GM18526 (cell line): Measurements from ENCODE around the gene TLCD1.

Source experiments
- POLR2A ChIP-seq: IDR thresholded peaks from 3 replicates; pipeline ENCODE4 v1.6.1; 2011; ENCODE audit not compliant: insufficient read length; ENCODE audit errors: extremely low read depth

TLCD1 gene, protein sequence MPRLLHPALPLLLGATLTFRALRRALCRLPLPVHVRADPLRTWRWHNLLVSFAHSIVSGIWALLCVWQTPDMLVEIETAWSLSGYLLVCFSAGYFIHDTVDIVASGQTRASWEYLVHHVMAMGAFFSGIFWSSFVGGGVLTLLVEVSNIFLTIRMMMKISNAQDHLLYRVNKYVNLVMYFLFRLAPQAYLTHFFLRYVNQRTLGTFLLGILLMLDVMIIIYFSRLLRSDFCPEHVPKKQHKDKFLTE

DNA sequence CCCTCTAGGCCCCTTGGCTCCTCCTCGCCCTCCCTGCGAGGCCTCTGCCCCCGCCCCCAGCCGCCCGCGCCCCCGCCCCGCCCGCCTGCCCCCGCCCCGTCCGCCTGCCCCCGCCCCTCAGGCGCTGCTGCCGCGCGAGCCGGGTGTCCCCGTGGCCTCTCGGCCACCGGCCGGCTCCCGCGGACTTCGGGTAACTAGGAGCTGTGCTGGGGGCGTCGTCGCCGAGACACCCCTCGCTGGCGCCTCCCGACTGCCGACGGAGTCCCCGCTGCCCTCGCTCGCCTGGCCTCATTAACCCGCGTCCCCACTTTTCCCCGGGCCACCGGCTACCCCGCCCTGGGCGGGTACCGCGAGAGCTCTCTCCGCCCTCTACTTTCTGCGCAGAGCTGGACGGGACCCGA is at the start of gene TLCD1:
TLCD1 (minus strand) TSS at position 8 of the 401 bp plus-strand sequence. CDS start 136 bp downstream, outside the sequence.
- TF ChIP-seq POLR2A: no peak

DNA sequence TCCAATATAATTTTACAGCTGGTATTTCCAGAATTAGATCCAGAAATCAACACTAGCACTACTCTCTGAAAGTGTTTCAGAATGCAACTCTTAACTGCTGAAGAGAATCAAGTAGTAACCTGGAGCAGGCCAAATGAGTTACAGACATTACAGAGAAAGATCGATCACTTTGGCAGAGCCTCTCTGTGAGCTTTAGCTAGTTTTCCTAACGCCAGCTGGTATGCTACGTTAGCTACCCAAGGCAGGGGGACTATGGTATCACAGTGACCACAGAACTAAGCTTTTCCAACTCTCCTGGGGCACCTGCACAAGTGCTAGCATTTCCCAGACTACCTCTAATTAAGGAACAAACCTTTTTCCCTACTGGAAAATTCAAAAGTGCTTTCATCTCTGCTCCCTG is 48.2 kb upstream of the TLCD1 start:
- no peak for TF ChIP-seq POLR2A

DNA sequence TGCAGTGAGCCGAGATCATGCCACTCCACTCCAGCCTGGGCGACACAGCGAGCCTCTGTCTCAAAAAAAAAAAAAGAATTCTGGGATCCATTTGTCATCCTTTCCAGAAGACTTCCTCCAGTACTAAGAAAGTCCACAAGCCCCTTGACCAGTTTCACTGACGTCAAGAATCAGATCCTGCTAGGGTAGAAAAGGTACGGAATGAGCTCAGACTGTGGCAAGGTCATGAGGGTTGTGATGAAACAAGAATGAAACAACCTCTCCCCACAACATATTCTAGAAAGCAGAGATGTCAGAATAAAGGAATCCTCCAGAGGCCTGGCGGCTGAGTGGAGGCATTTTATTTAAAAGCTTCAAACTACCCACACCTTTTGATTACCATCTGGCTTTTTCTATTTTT is 47.7 kb upstream of the TLCD1 start:
- no peak for TF ChIP-seq POLR2A

DNA sequence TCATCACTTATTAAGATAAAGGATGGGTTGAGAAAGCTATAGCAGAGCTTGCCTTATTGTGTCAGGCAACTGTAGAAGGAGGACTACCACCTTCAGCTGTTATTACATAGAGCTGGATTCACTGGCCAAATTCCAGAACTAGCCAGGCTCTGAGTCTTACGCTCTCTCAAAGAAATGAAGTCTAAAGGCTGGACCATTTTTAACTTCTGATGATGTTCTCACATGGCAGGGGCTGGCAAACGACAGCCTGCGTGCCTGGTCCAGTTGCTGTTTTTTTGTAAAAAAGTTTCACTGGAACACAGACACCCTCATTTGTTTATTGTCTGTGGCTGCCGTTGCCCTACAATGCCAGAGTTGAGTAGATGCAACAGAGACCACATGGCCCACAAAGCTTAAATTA is 39.0 kb upstream of the TLCD1 start:
- TF ChIP-seq POLR2A: no peak

DNA sequence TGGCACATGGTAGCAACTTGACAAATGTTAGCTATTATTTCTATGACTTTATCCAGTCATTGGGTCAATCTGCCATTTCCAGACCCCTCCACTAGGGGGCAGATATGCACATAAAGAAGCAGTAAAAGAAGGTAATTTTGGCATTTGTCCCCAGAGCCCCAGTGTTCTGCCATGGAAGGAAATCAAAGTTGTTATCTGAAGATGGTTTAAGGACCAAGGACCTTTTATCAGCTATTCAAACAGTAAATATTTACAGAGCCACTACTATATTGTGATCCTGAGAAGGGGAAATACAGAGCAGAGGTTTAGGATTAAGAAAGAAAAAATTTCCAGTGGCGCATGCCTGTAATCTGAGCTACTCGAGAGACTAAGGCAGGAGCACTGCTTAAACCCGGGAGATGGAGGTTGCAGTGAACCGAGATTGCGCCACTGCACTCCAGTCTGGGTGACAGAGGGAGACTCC is 37.8 kb upstream of the TLCD1 start:
- TF ChIP-seq POLR2A: no peak

DNA sequence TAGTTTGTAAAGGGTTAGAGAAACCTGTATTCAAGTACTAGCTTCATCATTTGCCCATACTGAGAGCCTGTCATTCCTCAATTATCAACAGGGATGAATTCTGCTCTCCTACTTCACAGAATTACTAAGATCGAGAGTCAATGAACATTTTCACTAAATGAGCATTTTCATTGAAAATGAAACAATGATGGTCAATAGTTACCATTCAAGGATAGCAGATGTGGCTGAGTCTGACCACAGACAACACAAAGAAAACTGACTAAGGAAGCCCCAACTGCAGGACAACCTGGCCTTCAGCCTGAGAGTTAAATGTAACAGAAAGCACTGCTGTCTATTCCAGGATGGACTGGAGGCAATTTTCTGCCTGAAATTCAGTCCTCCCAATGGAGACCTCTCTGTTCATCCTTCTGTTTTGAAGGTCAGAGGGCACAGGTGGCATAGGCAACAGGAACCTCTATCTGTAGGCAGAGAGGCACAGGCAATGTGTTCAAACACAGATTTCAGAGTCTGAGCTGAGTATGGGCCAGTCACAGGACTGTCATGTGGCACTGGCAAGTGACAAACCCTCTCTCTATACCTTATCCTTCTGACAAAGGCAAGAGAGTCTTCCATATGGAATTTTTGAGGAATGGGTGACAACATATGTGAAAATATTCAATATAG is 37.2 kb upstream of the TLCD1 start:
- no peak for TF ChIP-seq POLR2A

DNA sequence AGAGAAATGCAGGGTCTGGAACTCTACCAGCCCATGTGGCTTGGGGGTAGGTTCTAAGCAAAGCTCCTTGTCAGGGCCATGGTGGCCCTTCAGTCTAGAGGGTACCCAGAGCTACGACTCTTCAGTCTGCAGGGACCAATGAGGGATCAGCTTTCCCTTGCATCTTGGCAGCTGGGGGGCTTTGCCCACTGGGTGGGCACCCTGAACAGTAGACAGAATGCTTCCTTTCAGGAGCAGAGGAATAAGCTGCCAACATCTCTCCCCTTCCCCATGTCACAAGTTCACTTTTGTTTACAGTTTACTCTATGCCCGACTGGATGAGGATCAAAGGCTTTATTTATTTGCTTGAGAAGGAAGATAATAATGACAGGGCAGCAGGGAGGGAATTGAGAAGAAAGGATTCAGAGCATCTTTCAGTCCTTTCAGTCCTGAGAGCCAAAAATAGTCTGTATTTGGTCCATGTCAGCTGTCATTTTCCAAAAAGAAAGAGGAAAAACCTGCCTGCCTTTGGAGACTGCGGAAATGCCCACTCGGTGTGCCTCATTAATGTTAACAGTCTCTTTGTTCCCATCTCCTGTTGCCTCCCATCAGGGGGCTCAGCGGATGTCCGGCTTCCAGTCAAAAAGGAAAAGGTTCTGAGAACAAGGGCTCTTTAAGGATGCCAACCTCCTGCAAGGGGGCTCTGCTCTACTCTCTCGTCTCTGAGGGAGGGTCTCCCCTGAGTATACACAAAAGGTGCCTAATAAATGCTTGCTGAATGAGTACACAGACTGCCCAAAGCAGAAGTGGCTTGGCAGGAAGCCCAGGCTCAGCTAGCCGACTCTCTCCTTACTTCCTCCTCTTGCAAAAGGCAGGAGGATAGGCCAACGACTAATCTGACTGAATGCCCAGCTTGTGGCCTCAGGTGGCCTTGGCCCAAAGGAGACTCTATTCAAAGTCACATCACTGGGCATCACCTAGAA is 34.8 kb upstream of the TLCD1 start:
- TF ChIP-seq POLR2A: no peak

DNA sequence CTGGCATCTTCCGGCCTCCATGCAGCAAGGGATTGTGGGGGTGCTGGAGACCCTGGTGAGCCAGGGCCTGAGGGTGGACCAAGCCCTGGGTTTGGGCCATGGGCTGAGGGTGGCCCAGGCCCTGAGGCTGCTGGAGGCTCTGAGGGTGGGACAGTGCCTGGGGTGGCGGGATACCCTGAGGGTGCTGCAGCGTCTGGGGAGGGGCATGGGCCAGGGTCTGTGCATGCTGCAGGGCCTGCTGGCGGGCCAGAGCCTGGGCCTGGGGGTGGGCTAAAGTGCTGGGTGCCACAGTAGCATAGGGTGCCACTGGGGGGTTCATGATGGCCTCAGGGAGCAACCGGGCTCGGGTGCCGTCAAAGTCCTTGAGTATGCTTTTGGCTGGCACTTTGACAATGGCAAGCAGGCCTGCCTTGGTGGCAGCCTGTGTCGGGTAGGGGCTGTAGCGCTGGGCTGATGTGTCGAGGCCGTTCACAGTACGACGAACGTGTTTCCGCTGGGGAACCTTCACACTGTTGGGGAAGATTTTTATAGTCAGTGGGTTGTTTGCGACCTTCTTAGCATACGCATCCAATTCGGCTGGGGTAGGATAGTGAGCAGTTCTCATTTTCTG is 33.3 kb upstream of the TLCD1 start:
- TF ChIP-seq POLR2A: no peak

DNA sequence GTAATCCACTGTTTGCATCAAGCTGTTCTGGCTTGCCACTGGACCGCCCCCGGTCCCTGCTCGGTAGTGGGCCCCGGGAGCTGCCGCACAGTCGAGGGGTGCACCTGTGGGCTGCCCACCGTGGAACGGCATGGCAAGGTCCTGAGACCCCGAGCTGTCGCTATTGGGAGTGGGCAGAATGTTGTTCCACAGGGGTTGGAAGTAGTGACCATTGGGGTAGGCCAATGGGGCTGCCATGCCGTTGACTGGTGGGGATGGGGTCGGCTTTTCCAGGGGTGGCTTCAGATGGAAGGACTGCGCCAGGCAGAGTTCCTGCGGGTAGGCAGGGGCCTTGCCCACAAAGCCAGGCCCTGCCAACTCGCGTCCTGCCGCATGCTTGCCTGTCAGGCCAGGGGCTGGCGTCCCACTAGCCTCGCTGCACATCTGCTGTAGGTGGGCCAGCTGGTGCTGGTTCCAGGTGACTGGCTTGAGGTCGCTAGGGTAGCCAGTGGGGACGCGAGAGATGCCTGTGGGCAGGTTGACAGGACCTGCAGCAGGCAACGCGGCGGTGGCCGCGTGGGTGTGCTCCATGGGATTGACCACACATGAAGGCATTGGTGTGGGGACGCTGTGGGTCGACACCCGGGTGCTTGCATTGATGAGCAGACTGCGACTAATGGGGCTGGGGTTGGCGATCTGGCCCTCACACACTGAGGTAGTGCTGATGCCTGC is 32.5 kb upstream of the TLCD1 start:
- no peak for TF ChIP-seq POLR2A

DNA sequence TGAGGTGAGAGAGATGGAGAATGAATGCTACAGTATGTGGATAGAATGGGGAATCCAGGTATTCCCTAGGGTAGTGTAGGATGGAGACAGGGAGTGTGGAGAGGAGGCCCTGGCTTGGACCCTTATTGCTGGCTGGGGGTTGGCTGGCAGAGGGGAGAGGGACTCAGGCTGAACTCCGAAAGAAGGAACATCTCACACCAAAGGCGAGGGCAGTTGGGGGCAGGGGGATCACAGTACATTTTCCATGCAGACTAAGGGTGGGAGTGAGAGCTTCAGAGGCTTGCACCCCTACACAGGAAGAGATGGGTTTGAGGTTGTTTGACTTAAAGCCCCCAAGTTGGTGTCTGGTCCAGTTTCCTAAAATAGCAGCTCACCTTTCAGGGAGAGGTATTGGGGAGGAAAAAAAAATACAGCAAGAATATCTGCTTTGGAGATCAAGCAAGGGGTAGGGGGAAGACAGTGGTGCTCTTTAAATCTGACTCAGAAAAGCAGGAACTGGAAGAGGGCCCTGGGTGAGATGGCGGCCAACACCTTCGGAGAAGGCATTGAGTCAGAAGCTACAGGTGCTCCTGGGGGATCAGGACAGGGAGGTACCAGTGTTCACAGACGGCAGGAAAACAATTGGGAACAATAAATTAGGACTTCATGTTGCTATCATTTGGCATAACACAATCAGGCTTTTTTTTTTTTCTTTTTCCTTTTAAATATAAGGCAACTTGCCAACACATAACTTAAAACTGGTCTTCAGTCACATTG is 30.2 kb upstream of the TLCD1 start:
- TF ChIP-seq POLR2A: no peak

DNA sequence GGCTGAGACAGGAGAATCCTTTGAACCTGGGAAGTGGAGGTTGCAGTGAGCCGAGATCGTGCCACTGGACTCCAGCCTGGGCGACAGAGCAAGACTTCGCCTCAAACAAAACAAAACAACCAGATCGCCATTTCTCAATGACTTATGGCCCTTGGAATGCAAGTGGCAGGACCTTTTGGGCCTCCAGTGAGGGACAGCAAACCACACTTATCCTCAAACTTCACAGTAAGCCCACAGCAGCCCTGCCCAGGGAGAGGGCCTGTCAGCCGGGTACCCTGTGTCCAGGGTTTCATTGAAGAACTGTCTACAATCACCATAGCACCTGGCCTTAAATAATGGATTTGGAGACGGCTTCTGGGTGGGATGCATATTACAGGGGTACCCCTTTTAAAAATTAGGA is 29.5 kb upstream of the TLCD1 start:
- TF ChIP-seq POLR2A: no peak

DNA sequence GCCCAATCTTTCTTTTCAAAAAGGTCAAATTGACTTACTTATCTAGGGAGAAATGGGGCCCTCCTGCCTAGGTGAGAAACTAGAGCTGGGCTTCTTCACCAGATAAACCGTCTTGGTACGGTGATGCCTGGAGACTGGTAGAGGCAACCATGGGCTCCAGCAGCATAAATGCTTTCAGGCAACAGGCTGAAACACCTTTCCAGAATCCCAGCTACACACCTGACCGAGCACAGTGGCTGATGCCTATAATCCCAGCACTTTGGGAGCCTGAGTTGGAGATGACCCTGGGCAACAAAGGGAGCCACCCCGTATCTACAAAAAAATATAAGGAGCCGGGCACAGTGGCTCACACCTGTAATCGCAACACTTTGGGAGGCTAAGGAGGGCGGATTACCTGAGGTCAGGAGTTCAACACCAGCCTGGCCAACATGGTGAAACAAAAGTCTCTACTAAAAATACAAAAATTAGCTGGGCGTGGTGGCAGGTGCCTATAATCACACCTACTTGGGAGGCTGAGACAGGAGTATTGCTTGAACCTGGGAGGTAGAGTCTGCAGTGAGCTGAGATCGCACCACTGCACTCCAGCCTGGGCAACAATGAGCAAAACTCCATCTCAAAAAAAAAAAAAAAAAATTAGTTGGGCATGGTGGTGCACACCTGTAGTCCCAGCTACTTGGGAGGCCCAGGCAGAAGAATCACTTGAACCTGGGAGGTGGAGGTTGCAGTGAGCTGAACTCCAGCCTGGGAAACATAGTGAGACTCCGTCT is 25.8 kb upstream of the TLCD1 start:
- no peak for TF ChIP-seq POLR2A
